HG03097 (cell line): ENCODE measurements around the gene PTPRU.

ENCODE experiments used
- ATAC-seq: cut with Tn5 transposase; IDR thresholded peaks from one replicate; pipeline ENCODE4 v1.9.1; 2021; ENCODE audit not compliant: unreplicated experiment, low FRiP score

The PTPRU gene

DNA sequence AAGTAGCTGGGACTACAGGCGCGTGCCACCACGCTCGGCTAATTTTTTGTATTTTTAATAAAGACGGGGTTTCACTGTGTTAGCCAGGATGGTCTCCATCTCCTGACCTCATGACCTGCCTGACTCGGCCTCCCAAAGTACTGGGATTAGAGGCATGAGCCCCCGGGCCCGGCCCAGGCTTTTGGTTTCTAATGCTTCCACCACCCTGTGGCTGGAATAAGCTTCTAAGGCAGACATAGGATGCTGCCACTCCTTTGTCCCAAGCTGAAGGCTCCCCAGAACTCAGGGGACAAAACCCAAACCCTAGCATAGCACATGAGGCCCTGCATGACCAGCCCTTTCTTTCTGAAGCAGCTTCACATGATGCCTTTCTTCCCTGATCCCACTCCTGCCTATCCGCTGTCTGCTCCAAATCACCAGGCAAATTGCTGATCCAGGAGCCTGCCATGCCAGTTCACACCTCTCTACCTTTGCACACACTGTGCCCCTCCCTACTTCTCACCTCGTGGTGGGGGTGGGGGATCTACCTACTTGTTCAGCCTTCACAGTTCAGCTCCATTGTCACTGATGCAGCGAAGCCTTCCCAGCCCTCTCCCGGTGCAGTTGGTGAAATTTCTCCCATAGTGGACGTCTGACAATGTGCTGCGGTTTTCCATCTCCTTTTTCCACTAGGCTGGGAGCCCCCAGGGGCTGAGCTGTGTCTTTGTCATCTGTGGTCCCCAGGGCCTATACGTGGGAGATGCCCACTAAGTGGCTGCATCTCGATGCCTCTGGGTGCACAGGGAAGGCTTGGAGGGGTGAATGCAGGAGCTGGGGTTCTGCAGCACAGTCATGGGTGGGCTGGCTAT lies 6.9 kb downstream of the PTPRU start:
- no peak for ATAC-seq

DNA sequence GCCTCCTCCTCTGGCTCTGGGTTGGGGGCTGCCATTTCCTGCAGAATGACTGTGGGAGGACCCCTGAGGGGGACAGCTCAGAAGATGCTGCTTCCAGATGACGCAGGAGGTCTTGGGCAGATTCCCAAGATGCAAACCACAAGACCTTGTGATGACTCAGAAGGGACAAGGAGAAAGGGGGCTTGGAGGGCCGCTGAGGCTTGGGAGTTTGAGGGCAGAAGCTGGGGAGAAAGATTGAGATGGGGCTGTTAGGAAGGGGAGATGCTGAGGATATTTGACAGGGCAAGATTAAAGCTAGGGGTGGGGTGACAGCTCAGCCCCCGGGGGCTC lies 7.5 kb downstream of the PTPRU start:
- ATAC-seq, result no peak

DNA sequence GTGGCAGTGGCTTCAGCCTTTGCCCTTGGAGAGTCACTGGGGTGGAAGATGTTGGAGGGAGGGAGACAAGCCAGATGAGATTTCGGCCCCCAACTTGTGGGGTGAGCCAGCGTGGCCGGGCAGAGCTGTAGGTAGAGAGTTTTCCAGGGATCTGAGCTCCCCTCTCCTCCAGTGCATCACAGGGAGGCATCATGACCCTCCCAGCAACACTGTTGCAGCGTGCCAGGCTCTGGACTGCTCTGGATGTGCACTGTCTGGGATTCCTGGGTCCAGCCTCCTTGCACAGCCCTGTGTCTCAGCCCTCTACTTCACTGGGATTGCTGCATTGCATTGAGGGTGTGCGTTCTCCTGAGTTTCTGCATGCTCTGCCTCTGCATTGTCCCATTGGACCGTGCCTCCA lies 8.9 kb downstream of the PTPRU start:
- ATAC-seq, result no peak

DNA sequence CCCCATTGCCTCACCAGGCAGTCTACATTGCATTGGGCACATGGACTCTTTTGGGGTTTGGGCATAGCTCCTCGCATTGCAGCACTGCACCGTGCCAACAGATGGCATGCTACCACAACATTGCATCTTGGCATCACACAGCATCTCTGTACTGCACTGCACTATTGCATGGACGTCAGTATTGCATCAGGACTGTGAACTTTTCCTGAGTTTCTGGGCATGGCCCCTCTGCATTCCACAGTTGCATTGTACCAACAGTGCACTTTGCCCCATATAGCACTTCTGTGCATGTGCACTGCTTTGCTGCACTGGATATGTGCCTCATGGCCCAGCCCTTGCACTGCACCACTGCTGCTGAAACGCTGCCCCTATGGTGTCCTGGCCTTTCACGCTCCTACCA lies 9.6 kb downstream of the PTPRU start:
- no peak for ATAC-seq

DNA sequence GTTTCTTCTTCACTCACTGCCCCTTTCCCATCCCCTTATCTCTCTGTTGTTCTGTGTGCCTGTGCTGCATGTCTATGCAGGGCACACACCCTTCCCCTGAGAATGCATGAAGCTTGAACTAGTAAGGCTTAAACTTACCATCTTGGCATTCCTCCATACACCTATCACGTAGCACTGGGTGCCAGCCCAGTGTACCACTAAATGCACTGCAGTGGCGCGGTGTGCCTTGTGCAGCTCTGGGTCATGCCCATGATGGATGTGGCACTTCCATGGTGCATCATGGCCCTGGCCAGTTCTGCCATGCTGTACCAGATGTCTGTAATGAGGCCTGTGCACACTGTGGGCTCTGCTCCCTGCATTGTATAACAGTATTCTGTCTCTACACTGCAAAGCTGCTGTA lies 10.7 kb downstream of the PTPRU start:
- no peak for ATAC-seq

DNA sequence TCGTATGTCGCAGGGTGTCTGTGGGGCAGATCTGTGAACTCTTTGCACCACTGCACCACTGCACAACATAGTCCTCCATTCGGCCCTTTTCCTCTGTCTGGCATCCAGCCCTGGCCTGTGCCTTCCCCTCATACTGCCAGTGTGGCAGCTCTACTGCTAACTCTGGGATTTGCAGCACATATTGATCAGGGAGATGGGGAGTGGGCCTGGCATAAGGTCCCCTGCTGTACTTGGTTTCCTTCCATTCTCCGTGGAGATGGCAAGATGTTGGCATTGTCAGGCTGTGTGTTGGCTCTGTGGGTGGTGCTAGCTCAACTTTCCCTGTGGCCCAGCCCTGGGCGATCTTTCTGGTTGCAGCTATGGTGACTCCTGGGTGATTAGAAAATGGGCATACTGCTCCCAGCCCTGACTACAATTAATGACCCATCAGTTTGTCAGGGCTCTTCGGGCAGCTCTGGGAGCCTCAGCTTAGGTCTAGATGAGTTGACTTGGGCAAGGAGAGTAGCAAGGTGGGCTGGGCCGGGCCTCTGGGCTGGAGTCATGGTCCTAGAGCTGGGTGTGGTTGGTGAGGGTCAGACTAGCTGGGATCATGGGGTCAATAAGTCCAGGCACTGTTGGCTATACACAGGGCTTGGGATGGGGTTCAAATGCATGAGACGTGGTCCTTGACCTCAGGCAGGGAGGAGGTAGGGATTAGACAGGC lies 11.4 kb downstream of the PTPRU start:
- no peak for ATAC-seq

DNA sequence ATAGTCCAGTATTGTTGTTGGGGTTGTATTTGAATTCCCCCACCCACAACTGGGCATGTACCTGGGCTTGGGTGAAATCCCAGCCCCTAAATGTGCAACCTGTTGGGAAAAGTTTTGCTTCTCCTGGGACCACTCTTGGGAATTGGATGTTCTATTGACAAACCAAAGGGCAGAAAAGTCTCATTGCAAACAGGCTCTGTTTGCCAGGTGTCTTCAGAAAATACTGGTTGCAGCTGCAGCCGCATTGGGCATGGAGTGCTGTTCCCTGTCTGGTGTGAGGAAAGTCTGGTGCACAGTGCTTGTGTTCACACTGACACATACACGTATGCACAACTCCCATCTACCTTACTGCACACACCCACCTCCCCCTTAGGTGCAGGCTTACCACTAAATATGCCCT lies 12.1 kb downstream of the PTPRU start:
- ATAC-seq, result no peak

DNA sequence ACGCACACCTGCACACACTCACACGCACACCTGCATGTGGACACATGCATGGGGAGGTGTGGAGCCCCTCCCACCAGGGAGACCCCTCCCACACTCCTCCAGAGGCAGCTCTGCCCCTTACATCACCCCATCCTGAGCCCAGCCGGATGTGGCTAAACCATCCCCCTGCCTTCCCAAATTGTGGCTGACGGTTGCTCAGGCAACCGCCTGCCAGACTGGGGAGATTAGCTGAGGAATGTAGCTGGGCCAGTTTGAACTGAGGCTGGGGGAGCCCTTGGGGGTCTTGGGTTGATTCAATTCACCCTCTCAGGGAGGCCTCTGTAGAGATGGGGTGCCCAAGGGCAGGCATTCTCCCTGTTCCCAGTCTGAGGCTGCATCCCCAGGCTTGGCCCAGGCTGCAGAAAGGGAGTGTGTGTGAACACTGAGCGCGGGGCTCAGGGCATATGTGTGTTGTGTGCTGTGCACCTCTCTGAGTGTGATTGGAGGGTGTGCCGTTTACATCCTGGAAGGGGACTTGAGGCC lies 12.9 kb downstream of the PTPRU start:
- no peak for ATAC-seq

DNA sequence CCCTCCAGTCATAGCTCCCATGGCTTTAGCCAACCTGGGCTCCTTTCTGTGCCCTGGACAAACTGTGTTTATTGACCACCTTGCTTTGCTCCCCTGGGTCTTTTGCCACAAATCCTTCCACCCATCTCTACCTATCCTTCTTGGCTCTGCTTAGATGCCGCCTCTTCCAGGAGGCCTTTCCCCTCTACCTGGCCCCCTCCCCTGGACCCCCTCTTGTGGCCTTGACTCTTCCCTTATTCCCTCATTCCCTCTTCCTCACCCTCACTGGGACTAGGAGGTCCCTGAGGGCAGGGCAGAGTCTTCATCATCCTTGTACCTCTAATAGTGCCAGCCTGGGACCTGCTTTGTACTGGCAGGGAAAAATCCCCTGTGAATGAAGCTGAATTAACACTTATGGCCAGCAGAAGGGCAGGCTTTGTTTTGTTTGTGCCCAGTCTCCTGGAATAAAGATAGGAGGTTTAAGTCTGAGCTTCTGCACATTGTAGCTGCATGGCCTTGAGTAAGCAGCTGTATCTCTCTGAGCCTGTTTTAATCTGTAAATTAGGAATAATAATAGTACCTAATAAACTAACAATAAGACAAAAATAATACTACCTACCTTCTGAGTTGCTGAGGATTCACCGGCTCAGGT lies 13.7 kb downstream of the PTPRU start:
- ATAC-seq, result no peak

DNA sequence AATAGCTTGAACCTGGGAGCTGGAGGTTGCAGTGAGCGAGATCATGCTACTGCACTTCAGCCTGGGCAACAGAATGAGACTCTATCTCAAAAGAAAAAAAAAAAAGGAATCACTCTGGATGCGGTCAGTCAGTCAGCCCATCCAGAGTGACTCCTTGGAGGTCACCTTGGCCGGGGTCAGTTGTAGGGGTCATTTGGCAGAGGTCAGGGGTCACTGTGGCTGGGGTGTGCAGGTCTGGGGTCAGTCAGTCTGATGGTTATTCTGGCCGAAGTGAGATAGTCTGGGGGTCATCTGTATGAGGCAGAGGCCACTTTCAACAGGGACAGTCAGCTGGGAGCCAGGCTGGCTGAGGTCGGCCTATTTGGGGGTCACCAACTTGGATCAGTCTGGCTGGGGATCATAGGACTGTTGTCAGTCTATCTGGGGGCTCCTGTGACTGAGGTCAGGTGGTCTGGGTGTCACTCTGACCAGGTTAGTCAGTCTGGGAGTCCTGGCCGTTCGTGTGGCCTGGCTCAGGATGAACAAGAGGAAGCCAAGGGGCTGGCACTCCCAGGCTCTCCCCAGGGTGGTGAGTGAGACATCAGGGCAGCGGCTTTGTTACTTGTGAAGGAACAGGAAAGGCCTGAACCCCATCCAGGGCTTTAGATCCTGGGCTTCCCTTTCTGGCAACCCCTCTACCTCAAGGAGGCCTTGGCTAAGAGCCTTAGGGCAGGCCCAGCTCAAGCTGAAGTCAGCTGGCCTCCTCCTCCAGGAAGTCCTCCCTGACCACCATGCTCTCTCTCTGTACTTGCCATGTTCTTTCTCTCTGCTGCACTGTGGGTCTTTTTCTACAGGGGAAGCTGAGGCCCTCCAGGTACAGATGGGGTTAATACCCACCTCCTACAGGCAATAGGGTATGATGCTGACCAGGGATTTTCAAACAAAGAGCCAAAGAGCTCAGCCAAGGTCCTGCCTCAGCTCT lies 15.1 kb downstream of the PTPRU start:
- no peak for ATAC-seq

DNA sequence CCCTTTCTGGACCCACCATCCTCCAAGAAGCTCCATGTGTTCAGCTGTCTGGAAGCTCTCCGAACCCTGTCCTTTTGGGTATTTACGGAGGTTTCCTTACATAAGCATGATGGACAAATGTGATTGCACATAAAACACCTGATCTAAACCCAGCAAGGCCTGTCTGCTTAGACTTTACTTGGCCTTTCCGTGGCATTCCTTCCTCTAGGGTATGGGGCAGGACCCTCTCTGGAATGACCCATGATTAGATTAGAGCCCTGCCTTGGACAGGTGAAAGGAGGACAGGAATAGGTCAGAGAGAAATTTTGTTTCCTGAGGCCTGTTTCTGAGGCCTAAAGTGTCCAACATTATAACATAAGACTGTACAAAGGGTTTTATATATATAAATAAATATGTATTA lies 16.9 kb downstream of the PTPRU start:
- ATAC-seq, result no peak

DNA sequence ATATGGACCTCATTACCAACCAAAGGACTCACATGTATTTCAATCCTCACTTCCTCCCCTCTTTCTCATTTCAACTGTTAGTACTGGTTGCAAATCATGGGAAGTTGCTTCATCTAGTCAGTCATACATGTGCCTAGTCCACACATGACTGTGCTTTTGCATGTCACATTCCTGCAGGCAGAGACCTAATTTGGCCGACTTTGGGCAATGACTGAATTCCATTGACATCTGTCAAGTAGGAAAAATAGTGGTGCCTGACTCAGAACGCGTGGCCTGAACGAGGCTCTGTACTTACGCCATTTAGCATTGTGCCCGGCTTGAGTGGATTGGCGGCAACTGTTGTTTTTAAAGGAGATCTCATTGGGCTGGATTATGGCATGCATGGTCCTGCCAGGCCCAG lies 18.0 kb downstream of the PTPRU start:
- ATAC-seq, result no peak

DNA sequence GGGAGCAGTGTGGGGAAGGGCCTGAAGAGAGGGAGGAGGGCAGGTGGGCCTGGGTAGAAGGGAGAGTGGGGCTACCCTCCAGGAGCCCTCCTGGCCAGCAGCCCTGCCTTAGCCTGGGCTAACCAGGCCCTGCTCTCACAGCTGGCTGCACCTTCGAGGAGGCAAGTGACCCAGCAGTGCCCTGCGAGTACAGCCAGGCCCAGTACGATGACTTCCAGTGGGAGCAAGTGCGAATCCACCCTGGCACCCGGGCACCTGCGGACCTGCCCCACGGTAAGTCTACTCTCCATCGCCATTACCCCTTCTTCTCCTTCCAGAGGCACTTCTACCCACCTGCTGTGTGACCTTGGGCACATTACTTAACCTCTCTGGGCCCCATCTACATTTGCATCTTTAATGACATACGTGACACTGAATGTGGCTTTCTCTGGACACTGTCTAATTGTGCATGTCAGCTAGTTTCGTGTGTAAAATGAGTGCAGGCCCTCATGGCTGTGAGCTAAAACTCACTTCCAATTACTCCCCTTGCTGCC lies 18.9 kb downstream of the PTPRU start:
- no peak for ATAC-seq

DNA sequence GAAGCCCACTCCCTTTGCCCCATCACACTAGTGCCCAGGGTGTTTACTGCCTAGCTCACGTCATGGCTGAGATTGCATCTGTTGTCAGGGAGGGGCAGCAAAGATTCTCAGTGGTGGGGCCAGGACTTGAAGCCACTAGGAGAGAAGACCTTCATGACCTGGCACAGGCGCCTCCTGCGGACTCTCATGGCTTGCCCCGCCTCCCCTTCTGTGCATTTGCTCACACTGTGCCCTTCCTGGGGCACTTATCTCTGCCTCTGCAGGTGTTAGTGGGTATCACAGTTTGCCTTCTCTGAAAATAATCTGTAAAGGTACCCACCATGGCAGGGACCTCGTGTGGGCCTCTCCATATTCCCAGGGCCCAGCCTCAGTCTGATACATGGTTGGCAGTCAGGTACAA lies 20.1 kb downstream of the PTPRU start:
- ATAC-seq, result no peak

DNA sequence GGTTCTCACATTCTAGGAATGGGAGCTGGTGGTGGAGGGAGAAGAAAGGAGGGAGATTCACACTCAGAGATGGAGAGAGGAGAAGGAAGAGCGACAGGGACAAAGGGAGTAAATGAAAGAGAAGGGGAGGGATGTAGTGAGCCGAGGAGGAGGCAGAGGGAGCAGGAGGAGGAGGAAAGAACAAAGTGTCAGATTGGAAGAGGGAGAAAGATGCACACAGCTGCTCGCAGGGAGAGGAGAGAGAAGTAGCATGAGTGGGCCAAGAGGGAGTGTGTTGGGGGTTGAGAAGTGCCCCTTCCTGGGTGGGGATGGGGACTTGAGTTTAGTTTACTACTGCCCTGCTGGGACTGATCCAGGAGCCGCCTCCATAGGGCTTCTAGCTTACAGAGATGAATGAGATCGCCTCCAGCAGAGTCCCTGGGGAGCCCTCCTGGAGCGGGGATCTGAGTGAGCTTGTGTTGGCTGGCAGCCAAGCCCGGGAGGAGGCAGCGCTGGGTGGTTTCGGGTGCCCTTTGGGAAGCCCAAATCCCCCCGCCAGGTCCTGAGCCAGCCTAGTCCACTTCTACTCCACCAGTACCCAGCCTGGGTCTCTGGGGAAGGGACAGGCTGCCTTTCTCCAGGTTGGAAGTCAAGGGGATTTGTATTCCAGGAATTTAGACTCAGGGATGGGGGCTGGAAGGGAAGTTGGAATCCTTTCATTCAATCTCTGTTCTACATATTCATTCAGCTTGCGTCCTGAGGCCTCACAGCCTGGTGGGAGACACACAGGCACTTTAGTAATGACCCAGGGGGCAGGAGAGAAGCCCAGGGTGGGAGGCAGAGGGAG lies 20.9 kb downstream of the PTPRU start:
- no peak for ATAC-seq

DNA sequence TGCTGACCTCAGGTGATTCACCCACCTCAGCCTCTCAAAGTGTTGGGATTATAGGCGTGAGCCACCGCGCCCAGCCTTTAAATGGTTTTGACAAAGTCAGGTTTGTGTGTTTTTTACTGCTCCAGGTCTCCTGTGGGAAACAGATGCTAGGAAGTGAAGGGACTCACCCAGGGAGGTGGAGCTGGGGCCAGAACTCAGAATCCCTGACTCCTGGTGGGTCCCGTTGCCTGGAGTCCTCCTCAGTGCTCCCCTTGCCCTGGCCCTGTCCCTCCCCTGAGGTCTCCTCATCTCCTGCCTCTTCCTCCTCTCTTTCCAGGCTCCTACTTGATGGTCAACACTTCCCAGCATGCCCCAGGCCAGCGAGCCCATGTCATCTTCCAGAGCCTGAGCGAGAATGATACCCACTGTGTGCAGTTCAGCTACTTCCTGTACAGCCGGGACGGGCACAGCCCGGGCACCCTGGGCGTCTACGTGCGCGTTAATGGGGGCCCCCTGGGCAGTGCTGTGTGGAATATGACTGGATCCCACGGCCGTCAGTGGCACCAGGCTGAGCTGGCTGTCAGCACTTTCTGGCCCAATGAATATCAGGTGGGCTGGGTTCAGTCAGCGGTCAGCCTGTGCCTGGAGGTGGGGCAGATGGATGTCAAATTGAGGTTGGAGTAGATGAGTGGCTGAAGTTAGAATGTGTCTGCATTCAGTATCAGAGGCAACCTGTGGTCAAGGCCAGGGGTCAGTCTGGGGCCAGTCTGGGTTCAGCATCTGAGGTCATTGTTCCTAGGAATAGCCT lies 22.1 kb downstream of the PTPRU start:
- ATAC-seq, result no peak

DNA sequence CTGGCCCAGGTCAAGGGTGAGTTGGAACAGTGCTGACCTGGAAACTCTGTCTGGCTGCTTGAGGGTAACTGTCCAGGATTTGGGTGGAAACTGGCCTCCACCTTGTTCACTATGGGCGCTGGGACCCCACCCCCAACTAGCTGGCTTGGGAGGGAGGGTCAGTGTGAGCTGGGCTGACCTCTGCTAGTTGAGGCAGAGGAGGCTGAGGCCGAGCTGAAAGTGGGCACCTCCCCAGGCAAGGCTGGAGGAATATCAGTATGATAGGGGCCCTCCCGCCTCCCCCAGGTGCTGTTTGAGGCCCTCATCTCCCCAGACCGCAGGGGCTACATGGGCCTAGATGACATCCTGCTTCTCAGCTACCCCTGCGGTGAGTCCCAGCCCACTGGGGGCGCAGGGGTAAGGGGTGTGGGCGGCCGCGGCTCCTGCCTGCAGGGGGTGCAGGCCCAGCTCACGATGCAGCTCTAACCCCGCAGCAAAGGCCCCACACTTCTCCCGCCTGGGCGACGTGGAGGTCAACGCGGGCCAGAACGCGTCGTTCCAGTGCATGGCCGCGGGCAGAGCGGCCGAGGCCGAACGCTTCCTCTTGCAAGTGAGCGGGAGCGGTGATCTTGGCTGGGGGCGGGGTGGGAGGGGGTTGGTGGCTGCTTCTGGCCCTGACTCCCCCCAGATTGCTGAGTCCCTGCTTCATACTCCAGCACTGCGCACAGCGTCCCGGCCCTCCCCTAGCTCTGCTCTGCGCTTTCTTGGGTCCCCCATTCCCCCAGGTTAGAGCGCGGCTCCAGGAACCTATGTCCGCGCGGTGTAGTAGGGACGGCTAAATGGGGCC lies 22.9 kb downstream of the PTPRU start:
- ATAC-seq, result no peak
